Erythroblast (primary cell): ENCODE results near the gene SCARF2.

Source experiments
- GATA1 ChIP-seq: IDR thresholded peaks from 2 replicates; pipeline ENCODE4 v1.6.1; 2011; ENCODE audit warnings: low read depth, mild to moderate bottlenecking, control low read depth, low read length, moderate library complexity
- POLR2A ChIP-seq: IDR thresholded peaks from 2 replicates; pipeline ENCODE4 v1.6.1; 2011; ENCODE audit warnings: mild to moderate bottlenecking, low read length

GRCh38 chr22:20400606-20401375 is 36.8 kb downstream of the SCARF2 start:
- TF ChIP-seq POLR2A (no peak), GATA1 (no peak)
